Mammary epithelial cell (primary cell): ENCODE data around the gene NPAS3.

Source experiments
- CTCF ChIP-seq, 2 donors: IDR thresholded peaks in 1 of 2; conservative IDR thresholded peaks in 1 of 2; 2 replicates each; pipeline ENCODE4 v1.5.1; 2011 to 2012; ENCODE audit warnings: inconsistent platforms in 2 of 2, low read length in 2 of 2, mild to moderate bottlenecking in 2 of 2, control low read depth in 1 of 2, low read depth in 1 of 2; ENCODE audit not compliant: insufficient read depth in 1 of 2; ENCODE audit errors: extremely low read depth in 1 of 2
- EZH2 ChIP-seq: IDR thresholded peaks from 2 replicates; pipeline ENCODE4 v1.6.1; 2012; ENCODE audit warnings: low read length, inconsistent platforms, borderline replicate concordance

DNA sequence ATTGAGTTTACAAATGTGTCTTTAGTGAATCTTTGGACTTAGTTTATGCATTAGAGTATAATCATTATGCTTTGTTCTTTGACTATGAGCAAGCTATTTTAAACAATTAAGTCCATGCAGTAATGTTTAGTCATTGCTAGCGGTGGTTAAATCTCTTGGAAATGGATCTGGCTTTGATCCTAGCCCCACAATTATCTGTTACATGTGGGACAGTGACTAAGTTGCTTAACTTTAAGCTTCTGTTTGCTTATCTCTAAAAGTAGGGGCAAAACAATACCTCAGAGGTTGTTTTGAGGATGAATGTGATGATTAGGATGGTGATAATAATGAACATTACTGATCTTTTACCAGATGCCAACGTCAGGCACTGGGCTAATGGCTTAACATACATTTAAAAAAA lies 124.2 kb downstream of the NPAS3 start:
- TF ChIP-seq CTCF (conservative IDR thresholded peaks at IDR 0.05 in 1 of 2, IDR thresholded peaks at IDR 0.05 in 1 of 2; ENCODE audit: extremely low read depth in 1 of 2, insufficient read depth in 1 of 2, low read depth in 1 of 2, low read length in 2 of 2) = no peak
- no peak for TF ChIP-seq EZH2
